ENCODE measurements around the gene RAN.
A peak's percentile ranks its signal among the peaks of the same experiment; 100 is the strongest.
"Not testable (repeated sequence)": the region's sequence is repeated elsewhere in the genome, so short reads cannot be mapped to it uniquely, and the experiment has no call there.

The RAN gene

GRCh38 chr12:130871286-130872178, at the start of gene RAN:
Gene RAN, plus strand, starts transcription at chr12:130872066. Its CDS starts 528 bp downstream, at chr12:130872594.
- peak; percentile 95 for DNase-seq

GRCh38 chr12:130825771-130826150, 46.1 kb upstream of the RAN start:
- DNase-seq = no peak

GRCh38 chr12:130826151-130826801, 45.6 kb upstream of the RAN start:
- DNase-seq = peak; percentile 84

GRCh38 chr12:130827432-130827831, 44.4 kb upstream of the RAN start:
- DNase-seq = no peak

GRCh38 chr12:130828895-130829294, 43.0 kb upstream of the RAN start:
- DNase-seq = no peak

- no peak for DNase-seq
Observed at GRCh38 chr12:130829391-130830245, 42.2 kb upstream of the RAN start.

- DNase-seq = no peak
Observed at GRCh38 chr12:130830246-130830551, 41.7 kb upstream of the RAN start.

- no peak for DNase-seq
Observed at GRCh38 chr12:130831246-130831645, 40.6 kb upstream of the RAN start.

GRCh38 chr12:130831876-130832405, 39.9 kb upstream of the RAN start:
- no peak for DNase-seq

- no peak for DNase-seq
Observed at GRCh38 chr12:130832561-130833209, 39.2 kb upstream of the RAN start.

- no peak for DNase-seq
Observed at GRCh38 chr12:130835011-130835410, 36.9 kb upstream of the RAN start.

GRCh38 chr12:130835436-130835835, 36.4 kb upstream of the RAN start:
- DNase-seq = no peak

GRCh38 chr12:130838284-130838950, 33.4 kb upstream of the RAN start:
- peak; percentile 55 for DNase-seq

- peak; percentile 96 for DNase-seq
Observed at GRCh38 chr12:130838951-130839769, 32.7 kb upstream of the RAN start, which contains the start of gene STX2. Gene STX2, minus strand, starts transcription at chr12:130839250. Its CDS starts 151 bp downstream, at chr12:130839099.

- DNase-seq = no peak
Observed at GRCh38 chr12:130839770-130840404, 32.0 kb upstream of the RAN start.

- no peak for DNase-seq
Observed at GRCh38 chr12:130846369-130846768, 25.5 kb upstream of the RAN start.

- DNase-seq = no peak
Observed at GRCh38 chr12:130847112-130847511, 24.8 kb upstream of the RAN start.

GRCh38 chr12:130848105-130848504, 23.8 kb upstream of the RAN start:
- DNase-seq = not testable (repeated sequence)

GRCh38 chr12:130848785-130849305, 23.0 kb upstream of the RAN start:
- DNase-seq = not testable (repeated sequence)
